Measurements from ENCODE around the gene SCN3A.

Gene SCN3A

GRCh38 chr2:165109915-165110314 lies 93.9 kb downstream of the SCN3A start:
- DNase-seq, result no peak

DNA sequence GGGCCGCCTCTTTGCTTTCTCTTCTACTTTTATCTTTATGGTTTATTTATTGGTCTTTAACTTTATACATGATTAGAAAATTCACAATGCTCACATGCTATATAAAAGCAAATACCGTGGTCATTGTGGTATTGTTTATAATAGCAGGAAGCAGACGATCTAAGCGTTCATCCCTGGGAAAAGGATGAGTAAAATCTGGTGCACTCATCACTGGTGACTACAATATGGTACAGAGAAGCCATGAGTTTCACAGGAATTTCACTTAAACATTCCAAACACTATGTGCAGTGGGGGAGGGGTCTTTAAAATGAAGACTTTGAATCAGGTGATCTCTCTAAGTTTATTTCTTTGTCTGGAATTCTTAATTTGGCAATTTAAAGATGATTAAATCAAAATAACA lies 97.9 kb downstream of the SCN3A start:
- no peak for DNase-seq

- DNase-seq, result no peak
Measured at GRCh38 chr2:165087933-165088901, 115.6 kb downstream of the SCN3A start.

DNA sequence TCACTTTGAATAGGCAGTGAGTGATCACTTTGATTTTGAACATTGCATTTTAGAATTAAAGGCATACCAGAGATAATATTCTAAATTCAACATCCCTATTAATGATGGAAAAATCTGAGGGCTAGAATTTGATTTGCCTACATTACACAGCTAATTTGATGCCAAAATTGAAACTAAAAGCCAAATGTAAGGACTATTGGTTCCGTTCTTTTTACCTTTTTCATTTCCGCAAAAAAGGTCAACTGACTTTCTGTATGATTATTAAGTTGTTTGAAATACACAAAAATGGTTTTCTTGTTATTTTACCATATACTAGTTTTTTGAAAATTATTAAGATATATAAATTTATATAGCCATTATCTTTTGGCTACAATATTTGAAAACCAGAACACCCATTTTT lies 117.5 kb downstream of the SCN3A start:
- DNase-seq, result no peak

GRCh38 chr2:165083326-165083725 lies 120.5 kb downstream of the SCN3A start:
- DNase-seq, result no peak

GRCh38 chr2:165082479-165082878 lies 121.4 kb downstream of the SCN3A start:
- DNase-seq, result no peak

- no peak for DNase-seq
Measured at GRCh38 chr2:165081276-165081675, 122.6 kb downstream of the SCN3A start.

DNA sequence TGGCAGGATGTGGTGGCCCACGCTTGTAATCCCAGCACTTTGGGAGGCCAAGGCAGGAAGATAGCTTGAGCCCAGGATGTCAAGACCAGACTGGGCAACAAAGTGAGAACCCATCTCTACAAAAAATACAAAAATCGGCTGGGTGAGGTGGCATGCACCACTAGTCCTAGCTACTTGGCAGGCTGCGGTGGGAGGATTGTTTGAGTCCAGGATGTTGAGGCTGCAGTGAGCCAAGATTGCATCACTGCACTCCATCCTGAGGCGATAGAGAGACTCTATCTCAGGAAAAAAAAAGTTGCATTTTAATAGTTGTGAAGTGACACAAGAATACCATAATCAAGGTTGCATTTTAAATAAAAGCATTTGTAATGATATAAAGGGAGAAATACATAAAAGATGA lies 124.4 kb downstream of the SCN3A start:
- no peak for DNase-seq

GRCh38 chr2:165078913-165079312 lies 124.9 kb downstream of the SCN3A start:
- no peak for DNase-seq

DNA sequence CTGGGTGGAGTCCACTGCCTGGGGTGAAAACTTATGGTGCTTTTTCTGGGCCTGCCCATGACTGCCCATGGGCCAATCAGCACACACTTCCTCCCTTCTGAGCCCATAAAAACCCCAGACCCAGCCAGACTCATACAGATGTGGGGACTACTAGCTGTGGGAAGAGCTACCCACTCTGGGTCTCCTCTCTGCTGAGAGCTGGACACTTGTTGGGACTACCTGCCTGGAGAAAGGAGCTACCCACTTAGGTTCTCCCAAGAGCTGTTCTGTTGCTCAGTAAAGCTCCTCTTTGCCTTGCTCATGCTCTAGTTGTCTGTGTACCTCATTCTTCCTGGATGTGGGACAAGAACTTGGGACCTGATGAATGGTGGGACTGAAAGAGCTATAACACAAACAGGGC lies 129.0 kb downstream of the SCN3A start:
- DNase-seq, result no peak

DNA sequence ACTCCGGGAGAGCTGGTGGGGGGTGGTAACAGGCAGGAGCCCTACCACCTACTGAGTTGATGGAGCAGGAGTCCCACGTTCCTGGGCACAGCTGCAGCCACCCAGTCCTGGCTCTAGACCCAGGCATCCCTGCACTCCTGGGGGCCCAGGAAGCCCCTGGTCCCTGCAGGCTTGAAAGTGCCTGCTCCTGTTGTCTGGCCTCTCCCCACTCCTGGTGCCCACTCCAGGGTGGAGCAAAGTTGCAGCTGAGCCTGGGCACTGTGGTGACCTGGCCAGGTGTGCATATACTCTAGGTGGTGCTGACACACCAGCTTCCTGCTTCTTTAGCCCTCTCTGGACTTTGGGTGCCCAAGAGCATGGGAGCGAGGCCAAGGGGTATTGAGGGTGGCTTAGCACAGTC lies 129.5 kb downstream of the SCN3A start:
- DNase-seq, result no peak

- no peak for DNase-seq
Measured at GRCh38 chr2:165070076-165070475, 133.8 kb downstream of the SCN3A start.

GRCh38 chr2:165069151-165069550 lies 134.7 kb downstream of the SCN3A start:
- DNase-seq, result no peak

GRCh38 chr2:165068487-165068757 lies 135.4 kb downstream of the SCN3A start:
- no peak for DNase-seq

GRCh38 chr2:165067643-165068486 lies 136.0 kb downstream of the SCN3A start:
- no peak for DNase-seq

- no peak for DNase-seq
Measured at GRCh38 chr2:165064743-165065142, 139.1 kb downstream of the SCN3A start.

DNA sequence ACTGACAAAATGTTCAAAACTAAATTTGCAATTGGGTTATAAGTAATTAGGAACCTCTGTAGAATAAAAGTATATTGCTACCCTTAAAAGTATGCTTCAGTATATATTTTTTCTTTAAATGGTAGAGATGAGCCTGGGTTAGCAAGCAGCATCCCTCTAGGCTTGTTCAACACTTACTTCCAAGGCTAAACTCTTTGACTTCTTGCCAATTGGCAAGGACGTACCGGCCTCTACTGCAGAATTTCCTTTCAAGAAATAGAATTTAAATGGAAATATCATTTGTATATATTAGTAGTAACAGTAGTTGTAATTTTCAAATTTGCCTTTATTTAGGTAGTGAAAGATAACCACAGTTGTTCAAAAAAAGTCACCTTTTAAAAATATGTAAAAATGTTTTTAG lies 143.4 kb downstream of the SCN3A start:
- no peak for DNase-seq

- no peak for DNase-seq
Measured at GRCh38 chr2:165058476-165059265, 145.2 kb downstream of the SCN3A start.

- no peak for DNase-seq
Measured at GRCh38 chr2:165057931-165058330, 145.9 kb downstream of the SCN3A start.

- DNase-seq, result no peak
Measured at GRCh38 chr2:165057308-165057707, 146.5 kb downstream of the SCN3A start.

DNA sequence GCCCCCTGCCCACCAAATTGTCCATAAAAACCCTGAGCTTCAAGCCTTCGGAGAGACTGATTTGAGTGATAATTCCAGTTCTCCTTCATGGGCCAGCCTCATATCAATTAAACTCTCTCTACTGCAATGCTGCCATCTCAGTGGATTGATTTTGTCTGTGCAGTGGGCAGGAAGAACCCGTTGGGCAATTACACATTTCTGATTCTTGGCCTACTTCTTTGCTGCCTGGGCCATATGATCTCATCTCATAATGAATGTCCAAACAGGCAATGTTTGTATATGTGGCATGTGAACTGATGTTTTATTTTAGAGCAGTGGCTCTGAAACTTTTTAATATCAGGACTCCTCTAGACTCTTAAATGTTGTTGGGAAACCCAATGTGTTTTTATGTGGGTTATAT lies 147.3 kb downstream of the SCN3A start:
- no peak for DNase-seq

DNA sequence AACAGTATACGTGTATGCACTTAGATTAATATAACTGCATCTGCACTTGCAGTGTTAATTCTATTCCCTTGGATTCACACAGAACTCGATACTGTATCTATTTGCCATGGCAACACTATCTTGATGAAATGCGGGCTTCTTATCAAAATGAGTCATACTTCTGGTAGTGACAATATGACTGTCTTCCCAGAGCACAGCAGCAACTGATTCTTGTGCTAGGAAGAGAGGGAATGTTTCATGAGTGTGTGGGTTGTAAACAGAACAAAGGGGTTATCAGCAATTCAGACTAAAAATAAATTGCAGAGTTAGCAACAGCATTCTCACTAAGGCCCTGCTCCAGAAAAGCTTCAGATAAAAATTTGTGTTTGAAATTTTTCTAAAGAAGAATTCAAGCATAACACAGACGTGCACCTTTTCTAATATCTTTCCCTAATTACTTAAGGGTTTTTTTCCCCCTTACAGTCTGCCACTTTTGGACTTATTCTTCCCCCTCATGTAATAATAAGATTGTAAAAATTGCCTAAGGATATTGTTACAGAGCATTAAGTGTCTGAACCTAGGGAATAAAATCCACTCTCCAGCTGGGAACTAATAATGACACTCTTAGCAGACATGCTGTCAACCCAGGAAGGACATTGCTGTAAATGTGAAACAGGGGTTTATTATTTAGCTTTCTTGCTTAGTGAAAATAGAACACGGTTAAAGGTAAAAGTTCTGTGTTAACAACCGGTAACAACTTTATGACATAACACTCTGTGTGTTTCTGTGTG lies 148.6 kb downstream of the SCN3A start:
- DNase-seq, result no peak

DNA sequence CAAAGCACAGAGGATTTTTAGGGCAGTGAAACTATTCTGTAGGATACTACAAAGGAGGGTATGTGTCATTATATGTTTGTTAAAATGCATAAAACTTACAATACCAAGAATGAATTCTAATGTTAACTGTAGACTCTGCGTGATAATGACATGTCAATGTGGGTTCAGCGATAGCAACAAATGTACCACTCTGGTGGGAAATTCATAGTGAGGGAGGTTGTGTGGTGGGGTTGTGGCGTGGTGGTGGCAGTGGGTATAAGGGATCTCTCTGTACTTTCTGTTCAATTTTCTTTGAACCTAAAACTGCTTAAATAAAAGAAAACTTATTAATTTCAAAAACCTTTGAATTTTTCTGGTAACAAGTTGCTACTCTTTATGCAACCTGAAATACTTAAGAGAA lies 149.2 kb downstream of the SCN3A start:
- DNase-seq, result no peak
